ENCODE results near the gene IMMT.

The IMMT gene

DNA sequence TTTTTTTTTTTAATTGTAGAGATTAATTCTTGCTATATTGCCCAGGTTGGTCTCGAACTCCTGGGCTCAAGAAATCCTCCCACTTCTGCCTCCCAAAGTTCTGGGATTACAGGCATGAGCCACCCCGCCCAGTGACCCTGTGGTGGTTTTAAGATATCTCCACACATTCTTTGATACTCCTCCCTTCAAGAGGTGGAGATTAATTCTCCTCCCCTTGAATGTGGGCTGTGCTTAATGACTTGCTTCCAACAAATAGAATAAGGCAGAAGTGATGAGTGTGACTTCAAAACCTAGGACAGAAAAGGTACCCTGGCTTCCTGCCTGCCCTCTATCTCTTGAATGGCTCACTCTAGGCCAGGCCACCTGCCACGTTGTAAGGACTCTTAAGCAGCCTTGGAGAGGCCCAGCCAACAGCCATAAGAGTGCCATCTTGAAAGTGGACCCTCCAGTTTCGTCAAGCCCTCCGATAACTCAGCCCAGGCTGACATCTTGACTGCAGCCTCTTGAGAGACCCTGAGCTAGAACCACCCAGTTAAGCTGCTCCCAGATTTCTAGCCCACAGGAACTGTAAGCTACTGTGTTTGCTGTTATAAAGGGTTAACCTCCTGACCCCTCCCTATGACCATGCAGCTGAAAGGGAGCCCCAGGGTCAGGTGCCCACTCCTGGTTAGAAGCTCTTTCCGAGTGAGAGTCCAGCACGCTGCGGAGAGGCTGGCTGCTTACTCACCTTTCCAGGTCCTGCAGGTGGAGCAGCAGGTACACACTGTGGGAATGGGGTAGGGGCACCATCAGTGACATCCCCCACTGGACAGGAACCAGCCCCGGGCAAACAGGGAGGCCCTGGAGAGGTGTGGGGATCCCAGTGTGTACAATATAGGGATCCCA, 31.6 kb upstream of the IMMT start:
- 100% methylated on average over 8 of the region's 9 CpGs for WGBS (ENCODE audit: insufficient coverage)
- ChIA-PET CTCF (no interaction called here), POLR2A (no interaction called here)
- Histone ChIP-seq H3K27ac (ENCODE audit: insufficient read depth in 1 of 2, low read depth in 1 of 2, low read length in 2 of 2, poor library complexity in 1 of 2, severe bottlenecking in 2 of 2) (no peak overlapping the region), H3K4me3 (ENCODE audit: control insufficient read depth in 1 of 7, extremely low read depth in 1 of 7, insufficient read depth in 4 of 7, low read depth in 2 of 7, low read length in 6 of 7) (no peak overlapping the region), H3K9me3 (ENCODE audit: control extremely low read depth in 1 of 5, control insufficient read depth in 4 of 5, insufficient read depth in 2 of 5, low read depth in 1 of 5, low read length in 4 of 5) (no peaks in the 10 kb centered on the region), H3K36me3 (ENCODE audit: control insufficient read depth in 4 of 4, insufficient read depth in 4 of 4, low read length in 3 of 4) (no peaks in the 10 kb centered on the region), H3K27me3 (replicated peaks in 2 of 5; ENCODE audit: control insufficient read depth in 4 of 5, insufficient read depth in 5 of 5, low read length in 4 of 5) (no peaks in the 10 kb centered on the region), H3K4me1 (ENCODE audit: control extremely low read depth in 1 of 4, control insufficient read depth in 4 of 4, insufficient read depth in 4 of 4, low read length in 3 of 4) (peaks cover 6 to 54% (median 13%) of the 10 kb centered on the region in 4 experiments)
- no peak for DNase-seq

DNA sequence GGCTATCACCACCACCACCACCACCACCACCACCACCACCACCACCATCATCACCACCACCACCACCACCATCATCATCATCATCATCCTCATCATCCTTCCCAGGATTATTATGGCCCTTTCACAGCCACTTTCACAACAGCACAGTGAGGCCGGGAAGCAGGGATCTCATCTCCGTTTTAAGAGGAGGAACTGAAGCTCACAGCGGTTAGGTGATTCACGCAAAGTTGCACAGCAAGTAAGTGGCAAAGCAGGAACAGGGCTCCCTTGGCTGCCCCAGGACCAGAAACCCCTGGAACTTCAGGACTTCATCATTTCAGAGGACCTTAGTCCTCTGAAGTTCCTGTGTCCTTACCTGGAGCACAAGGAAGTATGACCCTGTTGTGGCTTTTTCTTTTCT, 30.8 kb upstream of the IMMT start:
- Histone ChIP-seq H3K9me3 (ENCODE audit: control extremely low read depth in 1 of 5, control insufficient read depth in 4 of 5, insufficient read depth in 2 of 5, low read depth in 1 of 5, low read length in 4 of 5) (no peaks in the 10 kb centered on the region), H3K36me3 (ENCODE audit: control insufficient read depth in 4 of 4, insufficient read depth in 4 of 4, low read length in 3 of 4) (no peaks in the 10 kb centered on the region), H3K27ac (ENCODE audit: insufficient read depth in 1 of 2, low read depth in 1 of 2, low read length in 2 of 2, poor library complexity in 1 of 2, severe bottlenecking in 2 of 2) (no peak overlapping the region), H3K4me3 (ENCODE audit: control insufficient read depth in 1 of 7, extremely low read depth in 1 of 7, insufficient read depth in 4 of 7, low read depth in 2 of 7, low read length in 6 of 7) (no peak overlapping the region), H3K27me3 (replicated peaks in 2 of 5; ENCODE audit: control insufficient read depth in 4 of 5, insufficient read depth in 5 of 5, low read length in 4 of 5) (no peaks in the 10 kb centered on the region), H3K4me1 (ENCODE audit: control extremely low read depth in 1 of 4, control insufficient read depth in 4 of 4, insufficient read depth in 4 of 4, low read length in 3 of 4) (peaks cover 6 to 54% (median 13%) of the 10 kb centered on the region in 4 experiments)
- WGBS (ENCODE audit: insufficient coverage): 94% methylated on average over 4 of the region's 4 CpGs
- ChIA-PET CTCF (no interaction called here), POLR2A (no interaction called here)
- DNase-seq: no peak

DNA sequence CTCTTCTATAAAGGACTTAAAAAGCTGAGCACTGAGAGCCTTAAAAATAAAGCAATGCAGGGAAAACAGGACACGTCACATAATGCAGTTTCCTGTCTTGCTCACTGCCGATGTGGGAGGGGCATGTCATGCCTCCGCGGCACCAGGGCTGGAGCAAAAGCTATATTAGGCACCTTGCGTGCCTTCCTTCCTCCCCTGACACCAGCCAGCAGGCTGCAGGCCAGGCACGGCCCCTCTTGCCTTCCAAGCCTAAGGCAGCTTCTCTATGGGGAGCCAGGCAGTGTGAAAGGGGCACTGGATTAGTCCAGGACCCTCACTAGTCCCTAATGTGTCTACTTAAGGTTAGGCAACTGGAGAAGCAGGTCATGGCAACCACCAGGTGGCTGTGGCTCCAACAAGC, 30.3 kb upstream of the IMMT start:
- Histone ChIP-seq H3K4me3 (ENCODE audit: control insufficient read depth in 1 of 7, extremely low read depth in 1 of 7, insufficient read depth in 4 of 7, low read depth in 2 of 7, low read length in 6 of 7) (peak overlapping the region in 2 of 7 experiments; percentile 7 to 17), H3K4me1 (ENCODE audit: control extremely low read depth in 1 of 4, control insufficient read depth in 4 of 4, insufficient read depth in 4 of 4, low read length in 3 of 4) (peaks cover 6 to 54% (median 13%) of the 10 kb centered on the region in 4 experiments), H3K27ac (ENCODE audit: insufficient read depth in 1 of 2, low read depth in 1 of 2, low read length in 2 of 2, poor library complexity in 1 of 2, severe bottlenecking in 2 of 2) (no peak overlapping the region), H3K27me3 (replicated peaks in 2 of 5; ENCODE audit: control insufficient read depth in 4 of 5, insufficient read depth in 5 of 5, low read length in 4 of 5) (no peaks in the 10 kb centered on the region), H3K9me3 (ENCODE audit: control extremely low read depth in 1 of 5, control insufficient read depth in 4 of 5, insufficient read depth in 2 of 5, low read depth in 1 of 5, low read length in 4 of 5) (no peaks in the 10 kb centered on the region), H3K36me3 (ENCODE audit: control insufficient read depth in 4 of 4, insufficient read depth in 4 of 4, low read length in 3 of 4) (no peaks in the 10 kb centered on the region)
- POLR2A ChIA-PET: interaction anchor here (0.6 kb wide), 1 partner anchor 24 kb away, joined by 5 read pairs; no protein-coding TSS in a partner anchor
- CTCF ChIA-PET: interaction anchor here (1.3 kb wide), 2 partner anchors 144 to 243 kb away, joined by 3 to 4 read pairs; no protein-coding TSS in a partner anchor
- peak; percentile 52 to 87 (median 84) for DNase-seq
- 0% methylated on average over 2 of the region's 6 CpGs for WGBS (ENCODE audit: insufficient coverage)

DNA sequence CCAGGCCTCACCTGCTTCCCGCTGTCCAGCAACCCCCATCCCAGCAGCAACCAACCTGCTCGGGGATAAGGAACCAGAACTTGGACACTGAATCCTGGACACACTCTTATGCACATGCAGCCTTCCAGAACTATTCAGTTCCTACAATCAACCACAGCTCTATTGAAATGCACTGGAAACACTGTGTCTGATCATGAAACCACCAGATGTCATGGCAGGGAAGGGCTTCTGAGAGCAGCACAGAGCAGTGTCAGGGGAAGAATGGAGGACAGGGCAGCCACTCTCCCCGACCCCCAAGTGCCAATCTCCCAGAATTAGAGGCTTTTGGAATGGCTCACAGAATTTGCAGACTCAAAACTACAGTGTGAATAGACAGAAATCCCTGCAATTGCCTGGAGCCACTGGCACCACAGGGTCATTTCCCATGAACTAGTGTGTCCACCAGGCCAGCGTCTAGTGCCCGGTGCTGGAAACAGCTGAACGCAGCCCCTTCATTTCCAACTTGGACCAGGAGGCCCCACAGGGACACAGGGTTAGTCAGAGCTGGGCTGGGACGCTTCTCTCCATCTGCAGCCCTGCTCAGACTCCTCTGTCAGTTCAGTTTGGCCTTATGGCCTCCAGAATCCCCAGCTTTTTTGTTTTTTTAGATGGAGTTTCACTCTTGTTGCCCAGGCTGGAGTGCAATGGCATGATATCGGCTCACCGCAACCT, 29.5 kb upstream of the IMMT start:
- no peak overlapping the region for H3K4me3 ChIP-seq (ENCODE audit: control insufficient read depth in 1 of 7, extremely low read depth in 1 of 7, insufficient read depth in 4 of 7, low read depth in 2 of 7, low read length in 6 of 7)
- H3K27ac ChIP-seq (ENCODE audit: insufficient read depth in 1 of 2, low read depth in 1 of 2, low read length in 2 of 2, poor library complexity in 1 of 2, severe bottlenecking in 2 of 2): no peak overlapping the region
- peaks cover 6 to 51% (median 13%) of the 10 kb centered on the region in 4 experiments for H3K4me1 ChIP-seq (ENCODE audit: control extremely low read depth in 1 of 4, control insufficient read depth in 4 of 4, insufficient read depth in 4 of 4, low read length in 3 of 4)
- H3K36me3 ChIP-seq (ENCODE audit: control insufficient read depth in 4 of 4, insufficient read depth in 4 of 4, low read length in 3 of 4): no peaks in the 10 kb centered on the region
- CTCF ChIA-PET: interaction anchor here (1.0 to 1.3 kb wide), 3 partner anchors 24 to 243 kb away, joined by 3 to 4 read pairs (median 4); no protein-coding TSS in a partner anchor
- POLR2A ChIA-PET: interaction anchor here (0.6 kb wide), 1 partner anchor 25 kb away, joined by 5 read pairs; no protein-coding TSS in a partner anchor
- no peaks in the 10 kb centered on the region for H3K9me3 ChIP-seq (ENCODE audit: control extremely low read depth in 1 of 5, control insufficient read depth in 4 of 5, insufficient read depth in 2 of 5, low read depth in 1 of 5, low read length in 4 of 5)
- 87% methylated on average over 9 of the region's 9 CpGs for WGBS (ENCODE audit: insufficient coverage)
- no peak for DNase-seq
- no peaks in the 10 kb centered on the region for H3K27me3 ChIP-seq (replicated peaks in 2 of 5; ENCODE audit: control insufficient read depth in 4 of 5, insufficient read depth in 5 of 5, low read length in 4 of 5)

DNA sequence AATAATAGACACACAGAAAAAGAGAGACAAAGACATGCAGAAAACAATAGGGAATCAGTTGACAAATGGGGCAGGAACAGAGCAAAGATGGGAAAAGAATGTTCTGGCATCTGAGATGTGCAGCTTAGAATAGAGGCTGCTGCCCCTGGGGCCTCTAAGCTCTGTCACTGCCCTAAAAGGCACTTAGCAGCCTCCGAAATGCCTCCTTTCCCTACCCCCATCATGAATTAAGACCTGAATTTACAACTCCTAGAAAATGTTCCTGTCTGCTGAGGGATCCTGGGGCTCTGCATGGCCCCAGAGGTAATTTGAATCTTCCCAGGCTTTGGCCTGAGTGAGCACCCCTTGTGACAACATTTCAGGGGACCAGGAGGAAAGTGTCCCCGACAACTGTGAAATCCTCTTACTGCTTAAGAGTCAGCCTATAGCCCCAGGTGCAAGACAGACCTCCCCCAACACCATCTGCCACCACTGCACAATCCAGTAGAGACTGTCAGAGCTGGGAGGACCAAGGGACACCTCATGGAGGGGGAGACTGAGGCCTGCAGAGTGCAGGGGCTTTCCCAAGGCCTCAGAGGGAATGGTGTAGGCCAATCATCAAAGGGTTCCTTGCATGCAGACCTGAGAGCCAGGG, 28.8 kb upstream of the IMMT start:
- Histone ChIP-seq H3K4me1 (ENCODE audit: control extremely low read depth in 1 of 4, control insufficient read depth in 4 of 4, insufficient read depth in 4 of 4, low read length in 3 of 4) (peaks cover 5 to 48% (median 11%) of the 10 kb centered on the region in 4 experiments), H3K36me3 (ENCODE audit: control insufficient read depth in 4 of 4, insufficient read depth in 4 of 4, low read length in 3 of 4) (no peaks in the 10 kb centered on the region), H3K27ac (ENCODE audit: insufficient read depth in 1 of 2, low read depth in 1 of 2, low read length in 2 of 2, poor library complexity in 1 of 2, severe bottlenecking in 2 of 2) (no peak overlapping the region), H3K9me3 (ENCODE audit: control extremely low read depth in 1 of 5, control insufficient read depth in 4 of 5, insufficient read depth in 2 of 5, low read depth in 1 of 5, low read length in 4 of 5) (no peaks in the 10 kb centered on the region), H3K4me3 (ENCODE audit: control insufficient read depth in 1 of 7, extremely low read depth in 1 of 7, insufficient read depth in 4 of 7, low read depth in 2 of 7, low read length in 6 of 7) (no peak overlapping the region), H3K27me3 (replicated peaks in 2 of 5; ENCODE audit: control insufficient read depth in 4 of 5, insufficient read depth in 5 of 5, low read length in 4 of 5) (no peaks in the 10 kb centered on the region)
- no CpG with 5 or more reads among the region's 2 CpGs for WGBS (ENCODE audit: insufficient coverage)
- no peak for DNase-seq
- POLR2A ChIA-PET: no interaction called here
- CTCF ChIA-PET: interaction anchor here (1.0 to 1.3 kb wide), 3 partner anchors 24 to 244 kb away, joined by 3 to 4 read pairs (median 4); no protein-coding TSS in a partner anchor

DNA sequence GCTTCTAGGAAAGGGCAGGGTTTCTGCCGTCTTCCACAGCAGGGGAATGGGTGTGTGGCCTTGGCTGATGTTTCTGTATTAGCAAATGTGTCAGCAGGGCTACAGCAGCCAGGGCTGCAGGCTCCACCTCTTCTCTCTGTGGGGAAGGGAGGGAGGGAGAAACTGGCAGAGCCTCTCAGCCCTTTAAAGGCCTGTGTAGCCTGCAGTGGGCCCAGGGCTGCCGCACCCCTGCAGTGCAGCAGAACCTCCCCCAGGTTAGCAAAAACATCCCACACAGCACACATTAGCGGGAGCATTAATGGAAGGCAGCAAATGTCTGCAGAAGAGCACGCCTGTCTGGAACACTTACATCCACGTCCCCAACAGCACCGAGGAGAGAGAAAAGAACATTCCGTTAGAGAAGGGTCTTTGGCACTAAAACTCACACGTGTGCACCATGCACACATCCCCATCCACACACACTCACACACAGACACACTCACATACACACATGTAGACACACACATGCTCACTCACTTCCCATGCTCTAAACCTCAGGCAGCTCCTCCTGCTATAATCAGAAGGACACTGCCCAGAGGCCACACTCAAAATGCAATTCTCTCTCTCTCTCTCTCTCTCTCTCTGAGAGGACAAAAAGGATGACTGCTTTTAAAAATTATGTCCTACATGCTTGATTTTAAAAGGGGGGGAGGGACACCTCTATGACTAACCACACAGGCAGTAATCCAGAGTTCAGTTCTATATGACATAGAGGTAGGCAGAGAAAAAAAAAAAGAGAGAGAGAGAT, 28.1 kb upstream of the IMMT start:
- Histone ChIP-seq H3K36me3 (ENCODE audit: control insufficient read depth in 4 of 4, insufficient read depth in 4 of 4, low read length in 3 of 4) (no peaks in the 10 kb centered on the region), H3K9me3 (ENCODE audit: control extremely low read depth in 1 of 5, control insufficient read depth in 4 of 5, insufficient read depth in 2 of 5, low read depth in 1 of 5, low read length in 4 of 5) (no peaks in the 10 kb centered on the region), H3K4me3 (ENCODE audit: control insufficient read depth in 1 of 7, extremely low read depth in 1 of 7, insufficient read depth in 4 of 7, low read depth in 2 of 7, low read length in 6 of 7) (no peak overlapping the region), H3K4me1 (ENCODE audit: control extremely low read depth in 1 of 4, control insufficient read depth in 4 of 4, insufficient read depth in 4 of 4, low read length in 3 of 4) (peaks cover 0 to 41% (median 7%) of the 10 kb centered on the region in 4 experiments), H3K27me3 (replicated peaks in 2 of 5; ENCODE audit: control insufficient read depth in 4 of 5, insufficient read depth in 5 of 5, low read length in 4 of 5) (no peaks in the 10 kb centered on the region), H3K27ac (ENCODE audit: insufficient read depth in 1 of 2, low read depth in 1 of 2, low read length in 2 of 2, poor library complexity in 1 of 2, severe bottlenecking in 2 of 2) (no peak overlapping the region)
- ChIA-PET POLR2A (no interaction called here), CTCF (interaction anchor here (1.0 to 3.6 kb wide), 3 partner anchors 23 to 148 kb away, joined by 4 to 30 read pairs (median 4); no protein-coding TSS in a partner anchor)
- no peak for DNase-seq
- WGBS (ENCODE audit: insufficient coverage): 97% methylated on average over 6 of the region's 8 CpGs

Data from common myeloid progenitor, CD34-positive (primary cell).